ENCODE results near the gene HLF.

Gene HLF

DNA sequence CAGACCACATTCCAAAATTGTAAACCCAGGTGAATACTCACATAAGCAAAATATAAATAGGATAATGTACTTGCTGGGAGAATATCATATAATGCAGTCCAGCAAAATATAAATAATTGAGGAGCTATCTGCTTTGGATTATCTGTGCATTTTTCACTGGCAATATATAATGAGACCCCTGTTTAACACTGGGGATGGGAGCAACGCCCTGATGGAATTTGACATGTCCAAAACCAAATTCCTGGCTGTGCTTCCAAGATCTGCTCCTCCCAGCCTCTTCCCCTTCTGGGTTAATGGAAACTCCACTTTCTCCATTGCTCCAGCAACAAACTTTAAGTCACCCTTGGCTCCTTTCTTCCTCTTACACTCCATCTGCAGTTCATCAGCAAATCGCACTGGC, 35.5 kb upstream of the HLF start:
- Histone ChIP-seq H3K36me3 (no peaks in the 10 kb centered on the region), H4K20me1 (no peaks in the 10 kb centered on the region), H3K27ac (no peak overlapping the region), H3K4me1 (no peaks in the 10 kb centered on the region), H3K27me3 (no peaks in the 10 kb centered on the region), H3K9me3 (replicated peaks in 1 of 11) (peaks cover 0 to 7% (median 0%) of the 10 kb centered on the region in 11 experiments; a peak in 2 of 22 replicates), H3K9ac (no peak overlapping the region), H3K4me2 (no peak overlapping the region), H3K4me3 (no peak overlapping the region)
- no peak for TF ChIP-seq Cebpa-rat (IDR thresholded peaks at IDR 0.05)

GRCh38 chr17:55230716-55231115, 34.0 kb upstream of the HLF start:
- Histone ChIP-seq H3K4me3 (no peak overlapping the region), H3K36me3 (no peaks in the 10 kb centered on the region), H4K20me1 (no peaks in the 10 kb centered on the region), H3K9ac (no peak overlapping the region), H3K9me3 (replicated peaks in 1 of 11) (peaks cover 0 to 7% (median 0%) of the 10 kb centered on the region in 11 experiments; a peak in 2 of 22 replicates), H3K27me3 (no peaks in the 10 kb centered on the region), H3K27ac (no peak overlapping the region), H3K4me1 (no peaks in the 10 kb centered on the region), H3K4me2 (no peak overlapping the region)
- no peak for TF ChIP-seq Cebpa-rat (IDR thresholded peaks at IDR 0.05)

- Histone ChIP-seq H3K27me3 (peaks cover 0 to 19% (median 7%) of the 10 kb centered on the region in 11 experiments; a peak in 8 of 22 replicates), H3K4me3 (no peak overlapping the region), H3K4me1 (peaks cover 17 to 23% (median 20%) of the 10 kb centered on the region in 10 experiments), H3K9ac (no peak overlapping the region), H3K27ac (no peak overlapping the region), H3K4me2 (no peak overlapping the region), H4K20me1 (no peaks in the 10 kb centered on the region), H3K36me3 (no peaks in the 10 kb centered on the region), H3K9me3 (replicated peaks in 1 of 11) (peaks cover 0 to 13% (median 0%) of the 10 kb centered on the region in 11 experiments; a peak in 5 of 22 replicates)
- TF ChIP-seq Cebpa-rat (IDR thresholded peaks at IDR 0.05), result no peak
Observed at GRCh38 chr17:55233840-55234239, 30.9 kb upstream of the HLF start.

DNA sequence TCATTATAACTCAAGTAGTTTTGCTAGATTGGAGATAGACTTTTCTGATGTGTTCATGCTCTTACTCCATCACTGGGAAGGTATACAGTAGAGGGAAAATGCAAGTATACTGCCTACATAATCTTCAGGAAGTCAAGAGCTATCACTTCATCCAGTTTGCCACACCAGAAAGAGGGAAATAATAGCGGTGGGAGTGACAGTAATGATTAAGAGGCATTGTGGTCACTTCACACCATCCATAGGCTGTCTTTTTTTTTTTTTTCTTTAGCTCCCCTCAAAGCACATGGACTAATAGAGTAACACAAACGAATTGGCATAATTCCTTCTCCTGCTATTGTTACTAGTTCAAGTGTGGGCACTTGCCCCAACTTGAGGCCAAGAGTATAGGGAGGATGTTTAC, 28.4 kb upstream of the HLF start:
- Histone ChIP-seq H3K4me2 (no peak overlapping the region), H3K9ac (no peak overlapping the region), H3K27ac (no peak overlapping the region), H3K9me3 (replicated peaks in 1 of 11) (peaks cover 0 to 13% (median 0%) of the 10 kb centered on the region in 11 experiments; a peak in 5 of 22 replicates), H4K20me1 (no peaks in the 10 kb centered on the region), H3K36me3 (no peaks in the 10 kb centered on the region), H3K4me3 (no peak overlapping the region), H3K4me1 (peaks cover 21 to 33% (median 27%) of the 10 kb centered on the region in 10 experiments), H3K27me3 (peaks cover 0 to 19% (median 7%) of the 10 kb centered on the region in 11 experiments; a peak in 8 of 22 replicates)
- TF ChIP-seq Cebpa-rat (IDR thresholded peaks at IDR 0.05), result no peak

GRCh38 chr17:55237268-55237667, 27.5 kb upstream of the HLF start:
- H3K27ac ChIP-seq, result no peak overlapping the region; a peak in 1 of 22 replicates
- peak overlapping the region; percentile 77 to 95 (median 87); a peak in 20 of 22 replicates for H3K4me2 ChIP-seq

GRCh38 chr17:55237841-55238178, 26.9 kb upstream of the HLF start:
- H3K9ac ChIP-seq, result peak overlapping the region in 10 of 11 experiments; percentile 7 to 64 (median 46); a peak in 15 of 22 replicates
- H4K20me1 ChIP-seq, result no peaks in the 10 kb centered on the region
- TF ChIP-seq Cebpa-rat (IDR thresholded peaks at IDR 0.05), result no peak
- H3K27ac ChIP-seq, result peak overlapping the region in 8 of 11 experiments; percentile 33 to 55 (median 42); a peak in 12 of 22 replicates
- no peaks in the 10 kb centered on the region for H3K36me3 ChIP-seq
- H3K4me1 ChIP-seq, result peaks cover 21 to 33% (median 27%) of the 10 kb centered on the region in 10 experiments
- H3K4me3 ChIP-seq, result peak overlapping the region; percentile 51 to 68 (median 58); a peak in 19 of 20 replicates
- peaks cover 0 to 19% (median 7%) of the 10 kb centered on the region in 11 experiments; a peak in 8 of 22 replicates for H3K27me3 ChIP-seq
- H3K9me3 ChIP-seq (replicated peaks in 1 of 11), result peaks cover 0 to 9% (median 0%) of the 10 kb centered on the region in 11 experiments; a peak in 5 of 22 replicates
- peak overlapping the region; percentile 77 to 95 (median 87) for H3K4me2 ChIP-seq

More at GRCh38 chr17:55237268-55237667, 27.5 kb upstream of the HLF start:
- Histone ChIP-seq H3K9ac (no peak overlapping the region), H3K4me3 (peak overlapping the region in 2 of 10 experiments; percentile 57; a peak in 3 of 20 replicates), H3K36me3 (no peaks in the 10 kb centered on the region), H3K9me3 (replicated peaks in 1 of 11) (peaks cover 0 to 13% (median 0%) of the 10 kb centered on the region in 11 experiments; a peak in 5 of 22 replicates), H3K4me1 (peaks cover 21 to 33% (median 27%) of the 10 kb centered on the region in 10 experiments), H4K20me1 (no peaks in the 10 kb centered on the region), H3K27me3 (peaks cover 0 to 19% (median 7%) of the 10 kb centered on the region in 11 experiments; a peak in 8 of 22 replicates)
- TF ChIP-seq Cebpa-rat (IDR thresholded peaks at IDR 0.05), result no peak

- Histone ChIP-seq H4K20me1 (no peaks in the 10 kb centered on the region), H3K4me2 (peak overlapping the region; percentile 77 to 95 (median 87)), H3K27me3 (peaks cover 0 to 19% (median 7%) of the 10 kb centered on the region in 11 experiments; a peak in 8 of 22 replicates), H3K9me3 (replicated peaks in 1 of 11) (peaks cover 0 to 6% (median 0%) of the 10 kb centered on the region in 11 experiments; a peak in 4 of 22 replicates), H3K9ac (peak overlapping the region; percentile 15 to 64 (median 47); a peak in 19 of 22 replicates), H3K4me3 (peak overlapping the region; percentile 51 to 68 (median 58)), H3K4me1 (peaks cover 21 to 33% (median 27%) of the 10 kb centered on the region in 10 experiments), H3K27ac (peak overlapping the region in 8 of 11 experiments; percentile 33 to 55 (median 42); a peak in 13 of 22 replicates), H3K36me3 (no peaks in the 10 kb centered on the region)
- no peak for TF ChIP-seq Cebpa-rat (IDR thresholded peaks at IDR 0.05)
Observed at GRCh38 chr17:55238179-55238930, 26.4 kb upstream of the HLF start.

GRCh38 chr17:55238931-55239297, 25.8 kb upstream of the HLF start:
- H3K27ac ChIP-seq, result no peak overlapping the region
- H3K27me3 ChIP-seq, result peaks cover 0 to 19% (median 7%) of the 10 kb centered on the region in 11 experiments; a peak in 8 of 22 replicates
- peak overlapping the region; percentile 51 to 68 (median 58) for H3K4me3 ChIP-seq
- peak overlapping the region in 9 of 11 experiments; percentile 15 to 62 (median 44); a peak in 13 of 22 replicates for H3K9ac ChIP-seq
- H3K4me1 ChIP-seq, result peaks cover 21 to 33% (median 27%) of the 10 kb centered on the region in 10 experiments
- no peaks in the 10 kb centered on the region for H3K36me3 ChIP-seq
- H3K9me3 ChIP-seq (replicated peaks in 1 of 11), result peaks cover 0 to 6% (median 0%) of the 10 kb centered on the region in 11 experiments; a peak in 3 of 22 replicates
- TF ChIP-seq Cebpa-rat (IDR thresholded peaks at IDR 0.05), result no peak
- H3K4me2 ChIP-seq, result peak overlapping the region; percentile 77 to 95 (median 87)
- no peaks in the 10 kb centered on the region for H4K20me1 ChIP-seq

DNA sequence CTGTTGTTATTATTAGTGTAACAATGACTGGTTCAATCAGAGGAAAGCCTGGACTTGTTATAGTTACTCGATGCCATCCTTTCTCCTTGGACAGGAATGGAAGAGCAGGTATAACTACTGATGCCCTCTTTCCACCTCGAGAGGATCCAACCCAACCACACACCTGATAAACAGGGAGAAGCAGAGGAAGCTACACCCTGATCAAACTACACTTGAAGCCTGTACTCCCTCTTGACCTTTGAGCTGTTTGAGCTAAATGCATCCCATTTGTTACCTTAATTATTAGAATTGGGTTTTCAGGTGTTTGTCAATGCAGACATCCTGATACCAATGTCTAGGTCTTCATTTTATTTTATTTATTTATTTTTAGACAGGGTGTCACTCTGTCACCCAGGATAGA, 23.7 kb upstream of the HLF start:
- Histone ChIP-seq H3K4me1 (peaks cover 21 to 34% (median 27%) of the 10 kb centered on the region in 10 experiments), H4K20me1 (no peaks in the 10 kb centered on the region), H3K9me3 (replicated peaks in 1 of 11) (peaks cover 0 to 6% (median 0%) of the 10 kb centered on the region in 11 experiments; a peak in 3 of 22 replicates), H3K4me3 (no peak overlapping the region), H3K9ac (no peak overlapping the region), H3K4me2 (no peak overlapping the region), H3K27me3 (peaks cover 0 to 19% (median 7%) of the 10 kb centered on the region in 11 experiments; a peak in 8 of 22 replicates), H3K36me3 (no peaks in the 10 kb centered on the region), H3K27ac (no peak overlapping the region)
- TF ChIP-seq Cebpa-rat (IDR thresholded peaks at IDR 0.05), result no peak
